HEK293T (cell line): Measurements from ENCODE around the gene PPM1L.

Source experiments
- ARNT ChIP-seq: fragments of 450-650 bp; IDR thresholded peaks from 2 replicates; pipeline ENCODE4 v1.6.1; 2017; ENCODE audit warnings: mild to moderate bottlenecking
- BHLHE40 ChIP-seq: fragments of 450-650 bp; IDR thresholded peaks from 2 replicates; pipeline ENCODE4 v1.6.1; 2016; ENCODE audit warnings: mild to moderate bottlenecking, moderate library complexity, borderline replicate concordance
- HDGF ChIP-seq: fragments of 450-650 bp; IDR thresholded peaks from 2 replicates; pipeline ENCODE4 v1.6.1; 2017; ENCODE audit warnings: antibody characterized with exemption, borderline replicate concordance
- LEF1 ChIP-seq: fragments of 450-650 bp; IDR thresholded peaks from 2 replicates; pipeline ENCODE4 v1.6.1; 2017; ENCODE audit warnings: mild to moderate bottlenecking, borderline replicate concordance
- NFRKB ChIP-seq: fragments of 450-650 bp; IDR thresholded peaks from 2 replicates; pipeline ENCODE4 v1.6.1; 2016; ENCODE audit warnings: mild to moderate bottlenecking, moderate library complexity
- SP1 ChIP-seq: fragments of 450-650 bp; IDR thresholded peaks from 2 replicates; pipeline ENCODE4 v1.6.1; 2017
- SUZ12 ChIP-seq: fragments of 450-650 bp; IDR thresholded peaks from 2 replicates; pipeline ENCODE4 v1.6.1; 2016; ENCODE audit warnings: mild to moderate bottlenecking
- TARDBP ChIP-seq: fragments of 450-650 bp; IDR thresholded peaks from 2 replicates; pipeline ENCODE4 v1.6.1; 2016

- no peak for TF ChIP-seq ARNT
- TF ChIP-seq SP1: no peak
- no peak for TF ChIP-seq HDGF
- no peak for TF ChIP-seq NFRKB
- no peak for TF ChIP-seq LEF1
- no peak for TF ChIP-seq SUZ12
- TF ChIP-seq TARDBP: no peak
- no peak for TF ChIP-seq BHLHE40
Observed at GRCh38 chr3:161051856-161052255, 295.8 kb downstream of the PPM1L start.
